ENCODE results near the gene RXYLT1.

DNA sequence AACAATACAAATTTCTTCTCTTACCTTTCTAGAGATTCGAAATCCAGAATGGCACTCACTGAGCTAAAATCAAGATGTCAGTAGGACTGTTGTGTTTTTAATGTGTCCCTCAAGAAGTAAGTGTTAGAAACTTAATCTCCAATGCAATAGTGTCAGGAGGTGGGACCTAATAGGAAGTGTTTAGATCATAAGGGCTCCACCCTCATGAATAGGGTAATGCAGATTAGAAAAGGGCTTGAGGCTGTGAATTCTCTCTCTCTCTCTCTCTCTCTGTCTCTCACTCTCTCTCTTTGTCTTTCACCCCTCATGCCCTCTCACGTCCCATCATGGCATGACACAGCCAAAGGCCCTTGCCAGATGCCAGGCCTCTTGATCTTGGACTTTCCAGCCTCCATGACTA, 49.2 kb downstream of the RXYLT1 start:
- TF ChIP-seq, protein P1, sequence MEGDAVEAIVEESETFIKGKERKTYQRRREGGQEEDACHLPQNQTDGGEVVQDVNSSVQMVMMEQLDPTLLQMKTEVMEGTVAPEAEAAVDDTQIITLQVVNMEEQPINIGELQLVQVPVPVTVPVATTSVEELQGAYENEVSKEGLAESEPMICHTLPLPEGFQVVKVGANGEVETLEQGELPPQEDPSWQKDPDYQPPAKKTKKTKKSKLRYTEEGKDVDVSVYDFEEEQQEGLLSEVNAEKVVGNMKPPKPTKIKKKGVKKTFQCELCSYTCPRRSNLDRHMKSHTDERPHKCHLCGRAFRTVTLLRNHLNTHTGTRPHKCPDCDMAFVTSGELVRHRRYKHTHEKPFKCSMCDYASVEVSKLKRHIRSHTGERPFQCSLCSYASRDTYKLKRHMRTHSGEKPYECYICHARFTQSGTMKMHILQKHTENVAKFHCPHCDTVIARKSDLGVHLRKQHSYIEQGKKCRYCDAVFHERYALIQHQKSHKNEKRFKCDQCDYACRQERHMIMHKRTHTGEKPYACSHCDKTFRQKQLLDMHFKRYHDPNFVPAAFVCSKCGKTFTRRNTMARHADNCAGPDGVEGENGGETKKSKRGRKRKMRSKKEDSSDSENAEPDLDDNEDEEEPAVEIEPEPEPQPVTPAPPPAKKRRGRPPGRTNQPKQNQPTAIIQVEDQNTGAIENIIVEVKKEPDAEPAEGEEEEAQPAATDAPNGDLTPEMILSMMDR (IDR thresholded peaks at IDR 0.05), result no peak
- no peak for TF ChIP-seq POLR2A (IDR thresholded peaks at IDR 0.05)
